ENCODE measurements around the gene KCNH8. TPM values are rescaled to one million over a fixed set of nuclear protein-coding genes. Genes with fewer than 3 reads are reported as not detected.

Gene KCNH8
- total RNA-seq, 1 experiment from 2014 or later = 3.7 TPM

DNA sequence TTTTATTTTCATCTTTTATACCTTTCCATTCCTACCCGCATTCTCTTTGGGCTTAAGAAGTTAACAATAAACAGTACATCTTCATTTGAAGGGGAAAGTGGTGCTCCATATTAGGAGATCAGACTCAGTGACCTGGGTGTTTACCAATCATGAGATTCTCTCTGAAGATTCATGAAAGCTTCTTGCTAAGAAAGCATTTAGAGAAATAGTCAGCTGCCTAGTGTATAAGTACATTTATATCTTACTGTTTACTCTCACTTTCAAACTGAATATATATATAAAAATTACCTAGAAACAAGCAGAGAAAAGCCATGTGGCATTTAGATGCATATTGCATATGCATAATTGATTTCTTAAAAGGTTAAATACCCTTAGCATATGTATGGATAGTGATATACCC is 100.5 kb downstream of the KCNH8 start:
- Mint-ChIP-seq H3K36me3 (ENCODE audit: insufficient read depth in 1 of 3, low read depth in 3 of 3) (peaks cover 3 to 8% (median 4%) of the 10 kb centered on the region in 3 experiments; a peak in 6 of 7 replicates), H3K4me3 (no peak overlapping the region), H3K9me3 (peaks cover 5 to 7% of the 10 kb centered on the region in 2 experiments; a peak in 3 of 5 replicates), H3K27me3 (ENCODE audit: low read depth) (no peaks in the 10 kb centered on the region), H3K27ac (peak overlapping the region in 1 of 3 experiments; percentile 63; a peak in 1 of 7 replicates), H3K4me1 (peaks cover 14 to 18% of the 10 kb centered on the region in 2 experiments)
- H2BK20ac ChIP-seq (ENCODE audit: low read depth, low read length, poor library complexity, severe bottlenecking) = no peak overlapping the region
- H3K23ac ChIP-seq (ENCODE audit: insufficient read length, low read depth, low read length) = no peak overlapping the region
- H3T11ph ChIP-seq (ENCODE audit: low read length) = no peak overlapping the region
- H2BK5ac ChIP-seq (ENCODE audit: insufficient read length, low read length) = no peak overlapping the region
- no peaks in the 10 kb centered on the region for H3K23me2 ChIP-seq (ENCODE audit: insufficient read length, low read depth, low read length, poor library complexity, severe bottlenecking)
- no peak overlapping the region for H3K56ac ChIP-seq (ENCODE audit: insufficient read length, low read depth, low read length)
- no peak overlapping the region for H3K18ac ChIP-seq (ENCODE audit: insufficient read length, low read depth, low read length)
- TF ChIP-seq, protein P1, sequence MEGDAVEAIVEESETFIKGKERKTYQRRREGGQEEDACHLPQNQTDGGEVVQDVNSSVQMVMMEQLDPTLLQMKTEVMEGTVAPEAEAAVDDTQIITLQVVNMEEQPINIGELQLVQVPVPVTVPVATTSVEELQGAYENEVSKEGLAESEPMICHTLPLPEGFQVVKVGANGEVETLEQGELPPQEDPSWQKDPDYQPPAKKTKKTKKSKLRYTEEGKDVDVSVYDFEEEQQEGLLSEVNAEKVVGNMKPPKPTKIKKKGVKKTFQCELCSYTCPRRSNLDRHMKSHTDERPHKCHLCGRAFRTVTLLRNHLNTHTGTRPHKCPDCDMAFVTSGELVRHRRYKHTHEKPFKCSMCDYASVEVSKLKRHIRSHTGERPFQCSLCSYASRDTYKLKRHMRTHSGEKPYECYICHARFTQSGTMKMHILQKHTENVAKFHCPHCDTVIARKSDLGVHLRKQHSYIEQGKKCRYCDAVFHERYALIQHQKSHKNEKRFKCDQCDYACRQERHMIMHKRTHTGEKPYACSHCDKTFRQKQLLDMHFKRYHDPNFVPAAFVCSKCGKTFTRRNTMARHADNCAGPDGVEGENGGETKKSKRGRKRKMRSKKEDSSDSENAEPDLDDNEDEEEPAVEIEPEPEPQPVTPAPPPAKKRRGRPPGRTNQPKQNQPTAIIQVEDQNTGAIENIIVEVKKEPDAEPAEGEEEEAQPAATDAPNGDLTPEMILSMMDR (conservative IDR thresholded peaks at IDR 0.05) = no peak
- no peaks in the 10 kb centered on the region for H3K9me3 ChIP-seq (ENCODE audit: control insufficient read depth, low read depth, low read length)
- DNase-seq = no peak
- H4K8ac ChIP-seq (replicated peaks; ENCODE audit: insufficient read length, low read depth, low read length) = no peak overlapping the region
- H4K20me1 ChIP-seq (ENCODE audit: control insufficient read depth, insufficient read depth, insufficient read length) = no peaks in the 10 kb centered on the region
- no peak overlapping the region for H3K4ac ChIP-seq (ENCODE audit: low read depth, low read length)
- no CpG with 5 or more reads among the region's 1 CpG for WGBS (ENCODE audit: extremely low coverage, insufficient read length, low lambda C conversion rate)
- H4K91ac ChIP-seq (ENCODE audit: insufficient read length, low read depth, low read length) = no peak overlapping the region
- H2BK15ac ChIP-seq (ENCODE audit: low read depth, low read length) = no peak overlapping the region
- H3K27me3 ChIP-seq (ENCODE audit: insufficient read depth, low read length) = no peaks in the 10 kb centered on the region
- H3K79me1 ChIP-seq (ENCODE audit: insufficient read depth, low read depth, low read length, poor library complexity, severe bottlenecking) = no peaks in the 10 kb centered on the region
- H3K4me1 ChIP-seq (ENCODE audit: insufficient read depth, low read length) = peaks cover 4% of the 10 kb centered on the region; the same call in 1 of the 2 replicates
- H2AK5ac ChIP-seq (ENCODE audit: insufficient read length, low read length) = no peak overlapping the region
- H3K79me2 ChIP-seq (ENCODE audit: insufficient read depth, low read length) = no peaks in the 10 kb centered on the region; the same call in 1 of the 2 replicates
- H2BK120ac ChIP-seq (ENCODE audit: low read depth, low read length, poor library complexity, severe bottlenecking) = no peak overlapping the region
- H3K14ac ChIP-seq (ENCODE audit: insufficient read depth, low read length) = no peak overlapping the region
- H3K4me2 ChIP-seq (ENCODE audit: insufficient read depth, insufficient read length, low read length) = no peak overlapping the region
- H3K27ac ChIP-seq (ENCODE audit: insufficient read length, low read depth, low read length) = no peak overlapping the region
- H3K9ac ChIP-seq (ENCODE audit: extremely low read depth, insufficient read length, low read length) = no peak overlapping the region
- H2BK12ac ChIP-seq (ENCODE audit: insufficient read length, low read depth, low read length) = no peak overlapping the region
- H2AFZ ChIP-seq (ENCODE audit: low read length) = no peak overlapping the region
- no peak overlapping the region for H4K5ac ChIP-seq (ENCODE audit: insufficient read length, low read depth, low read length)
